Endometrial microvascular endothelial cells (primary cell): ENCODE data around the gene SPSB2. TPM values are rescaled to one million over a fixed set of nuclear protein-coding genes. Genes with fewer than 3 reads are reported as not detected.
"Not testable (repeated sequence)": the region's sequence is repeated elsewhere in the genome, so short reads cannot be mapped to it uniquely, and the experiment has no call there.

Experiments
- in situ Hi-C: cut with HindIII; loops from 2 replicates; pipeline ENCODE4 v1.10.0; 2017; ENCODE audit warnings: low sequenced_read_pairs, low pct_unique_long_range_greater_than_20kb; ENCODE audit errors: inconsistent ontology term
- total RNA-seq: library from RNA; depleted of rRNA; stranded (reverse); fragments of >200 nt; gene quantifications from one replicate; pipeline ENCODE4 v1.2.3, GENCODE V29; 2015; ENCODE audit errors: inconsistent ontology term

SPSB2 gene, protein sequence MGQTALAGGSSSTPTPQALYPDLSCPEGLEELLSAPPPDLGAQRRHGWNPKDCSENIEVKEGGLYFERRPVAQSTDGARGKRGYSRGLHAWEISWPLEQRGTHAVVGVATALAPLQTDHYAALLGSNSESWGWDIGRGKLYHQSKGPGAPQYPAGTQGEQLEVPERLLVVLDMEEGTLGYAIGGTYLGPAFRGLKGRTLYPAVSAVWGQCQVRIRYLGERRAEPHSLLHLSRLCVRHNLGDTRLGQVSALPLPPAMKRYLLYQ
- 2.1 TPM for total RNA-seq

DNA sequence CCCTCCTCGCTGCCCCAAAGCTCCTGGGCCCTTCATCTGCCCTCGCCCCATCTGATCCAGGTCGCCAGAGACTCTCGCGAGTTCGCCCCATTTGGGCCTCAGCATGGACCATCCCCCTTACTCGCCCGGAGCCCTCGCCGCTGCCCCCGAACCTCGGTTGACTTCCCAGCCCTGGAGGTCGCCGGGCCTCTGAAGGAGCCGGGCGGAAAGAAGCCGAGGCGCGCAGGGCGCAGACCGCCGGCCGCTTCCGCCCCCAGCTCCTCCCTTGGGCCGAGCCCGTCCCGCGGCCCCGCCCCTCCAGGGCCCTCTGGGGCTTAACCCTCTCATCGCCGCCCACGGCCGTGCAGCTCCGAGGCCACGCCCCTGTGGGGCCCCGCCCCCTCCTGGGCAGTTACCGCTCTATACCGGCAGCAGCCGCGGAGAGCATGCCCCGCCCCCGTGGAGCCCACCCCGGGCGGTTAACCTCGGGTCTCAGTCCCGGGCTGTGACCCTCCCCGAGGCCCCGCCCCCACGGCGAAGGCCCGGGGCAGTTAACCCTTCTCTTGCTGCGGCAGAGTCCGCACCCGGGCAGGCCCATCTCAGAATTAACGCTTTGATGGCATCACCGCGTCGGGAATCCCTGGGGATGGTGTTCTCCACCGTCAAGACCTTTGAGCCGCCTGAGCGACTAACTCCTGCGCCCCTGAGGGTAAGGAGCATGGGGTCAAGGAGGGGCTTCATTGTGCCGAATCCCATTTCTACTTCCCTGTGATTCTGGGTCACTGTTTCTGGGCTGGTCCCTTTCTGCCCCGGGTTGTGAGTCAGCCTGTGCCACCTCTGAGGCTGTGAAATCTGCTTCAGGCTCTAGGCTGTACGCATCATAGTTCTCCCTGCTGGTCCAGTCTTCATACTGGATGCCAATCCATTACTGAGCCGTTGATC, at the start of gene SPSB2:
Gene SPSB2, minus strand, starts transcription at position 210 of the 921 bp plus-strand sequence. CDS start 402 bp downstream, outside the sequence.
- in situ Hi-C loops: no loop called here

DNA sequence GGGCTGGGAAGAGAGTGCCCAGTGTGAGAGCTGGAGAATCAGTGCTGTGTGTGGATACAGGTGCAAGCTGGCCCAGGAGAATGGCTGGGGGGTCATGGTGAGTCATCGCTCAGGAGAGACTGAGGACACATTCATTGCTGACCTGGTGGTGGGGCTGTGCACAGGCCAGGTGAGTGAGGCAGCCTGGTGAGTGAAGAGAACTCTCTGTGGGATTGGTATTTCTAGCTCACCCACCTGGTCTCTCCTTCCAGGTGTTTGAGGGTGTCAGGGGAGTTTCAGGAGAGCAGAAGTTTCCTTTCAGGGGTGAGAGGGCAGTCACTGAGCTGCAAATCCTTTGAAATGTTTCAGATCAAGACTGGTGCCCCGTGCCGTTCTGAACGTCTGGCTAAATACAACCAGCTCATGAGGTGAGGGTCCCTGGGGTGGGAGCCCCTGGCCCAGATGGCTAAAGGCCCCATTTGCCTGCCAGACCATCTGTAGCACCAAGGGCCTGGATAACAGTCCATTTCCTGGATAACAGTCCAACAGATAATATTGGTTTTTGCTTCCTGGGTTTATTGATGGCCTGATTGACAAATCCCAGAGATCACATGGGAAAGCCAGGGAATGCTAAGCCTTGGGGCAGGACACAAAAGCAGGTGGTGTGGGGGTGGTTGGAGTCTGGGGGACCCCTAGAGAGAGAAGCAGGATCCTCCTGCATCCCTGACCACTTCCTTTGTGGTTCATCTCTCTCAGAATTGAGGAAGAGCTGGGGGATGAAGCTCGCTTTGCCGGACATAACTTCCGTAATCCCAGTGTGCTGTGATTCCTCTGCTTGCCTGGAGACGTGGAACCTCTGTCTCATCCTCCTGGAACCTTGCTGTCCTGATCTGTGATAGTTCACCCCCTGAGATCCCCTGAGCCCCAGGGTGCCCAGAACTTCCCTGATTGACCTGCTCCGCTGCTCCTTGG, 49.2 kb upstream of the SPSB2 start:
- in situ Hi-C loops: no loop called here

DNA sequence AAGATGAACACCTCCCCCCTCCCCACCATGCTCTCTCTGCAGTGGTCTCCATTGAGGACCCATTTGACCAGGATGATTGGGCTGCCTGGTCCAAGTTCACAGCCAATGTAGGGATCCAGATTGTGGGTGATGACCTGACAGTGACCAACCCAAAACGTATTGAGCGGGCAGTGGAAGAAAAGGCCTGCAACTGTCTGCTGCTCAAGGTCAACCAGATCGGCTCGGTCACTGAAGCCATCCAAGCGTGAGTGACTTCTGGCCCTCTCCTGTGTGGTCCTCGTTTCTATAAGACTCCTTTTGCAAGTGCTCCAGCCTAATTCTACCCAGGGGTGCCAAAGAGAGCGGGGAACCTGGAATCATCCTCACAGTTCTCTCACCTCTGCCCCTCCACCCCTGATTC, 48.4 kb upstream of the SPSB2 start:
- in situ Hi-C loops: no loop called here

DNA sequence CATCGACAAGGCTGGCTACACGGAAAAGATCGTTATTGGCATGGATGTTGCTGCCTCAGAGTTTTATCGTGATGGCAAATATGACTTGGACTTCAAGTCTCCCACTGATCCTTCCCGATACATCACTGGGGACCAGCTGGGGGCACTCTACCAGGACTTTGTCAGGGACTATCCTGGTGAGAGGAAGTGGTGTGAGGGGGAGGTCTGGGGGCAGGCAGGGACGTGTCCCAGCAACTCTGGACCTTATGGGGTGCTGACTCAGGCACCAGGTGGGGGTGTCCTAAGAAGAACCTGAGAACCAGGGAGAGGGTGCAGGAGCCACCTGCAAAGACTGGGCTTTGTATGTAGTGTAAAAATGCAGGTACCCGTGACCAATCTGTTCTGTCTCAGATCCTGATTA, 46.5 kb upstream of the SPSB2 start:
- in situ Hi-C loops: no loop called here

DNA sequence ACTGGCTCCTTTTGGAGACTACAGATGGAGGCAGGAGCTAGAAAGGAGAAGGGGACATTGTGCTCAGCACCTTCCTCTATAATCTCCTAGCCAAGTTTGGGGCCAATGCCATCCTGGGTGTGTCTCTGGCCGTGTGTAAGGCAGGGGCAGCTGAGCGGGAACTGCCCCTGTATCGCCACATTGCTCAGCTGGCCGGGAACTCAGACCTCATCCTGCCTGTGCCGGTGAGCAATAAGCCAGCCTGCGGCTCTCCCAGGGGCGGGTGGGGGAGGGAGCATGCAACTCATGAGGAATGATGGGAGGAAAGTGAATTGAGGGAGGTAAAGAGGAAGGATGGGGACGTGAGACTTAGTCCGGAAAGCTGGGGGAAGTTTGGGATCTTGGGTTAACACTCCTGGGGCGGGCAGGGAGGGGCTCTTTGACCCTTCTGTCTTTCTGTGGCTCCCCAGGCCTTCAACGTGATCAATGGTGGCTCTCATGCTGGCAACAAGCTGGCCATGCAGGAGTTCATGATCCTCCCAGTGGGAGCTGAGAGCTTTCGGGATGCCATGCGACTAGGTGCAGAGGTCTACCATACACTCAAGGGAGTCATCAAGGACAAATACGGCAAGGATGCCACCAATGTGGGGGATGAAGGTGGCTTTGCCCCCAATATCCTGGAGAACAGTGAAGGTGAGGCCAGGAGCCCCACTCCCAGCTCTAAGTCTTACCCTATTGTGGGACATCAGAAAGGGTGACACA, 44.6 kb upstream of the SPSB2 start:
- in situ Hi-C loops: no loop called here

DNA sequence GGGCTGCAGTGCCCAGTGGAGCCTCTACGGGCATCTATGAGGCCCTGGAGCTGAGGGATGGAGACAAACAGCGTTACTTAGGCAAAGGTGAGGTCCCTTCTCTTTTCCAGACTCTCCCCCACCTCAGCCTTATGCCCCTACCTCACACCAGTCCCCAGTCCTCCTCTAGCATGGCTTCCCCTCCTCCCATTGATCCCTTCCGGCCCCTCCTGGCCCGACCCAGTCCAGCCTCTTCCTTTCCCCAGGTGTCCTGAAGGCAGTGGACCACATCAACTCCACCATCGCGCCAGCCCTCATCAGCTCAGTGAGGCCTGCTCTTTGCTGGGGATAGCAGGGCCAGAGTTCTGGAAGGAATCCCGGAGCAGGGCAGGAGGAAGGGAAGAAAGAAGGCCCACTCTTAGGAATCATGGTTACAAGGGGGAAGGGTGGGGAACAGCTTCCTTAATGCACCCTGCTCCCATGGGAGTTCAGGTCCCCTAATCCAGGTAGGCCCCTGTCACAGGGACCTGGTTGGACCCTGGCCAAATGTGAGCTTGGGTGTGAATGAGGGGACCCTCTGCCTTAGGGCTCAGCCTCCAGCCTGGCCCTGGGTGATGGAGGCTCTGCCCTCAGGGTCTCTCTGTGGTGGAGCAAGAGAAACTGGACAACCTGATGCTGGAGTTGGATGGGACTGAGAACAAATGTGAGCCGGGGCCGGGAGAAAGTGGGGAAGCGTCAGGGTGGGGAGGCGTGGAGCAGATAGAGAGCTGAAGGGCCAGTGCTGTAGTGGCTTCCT, 43.5 kb upstream of the SPSB2 start:
- in situ Hi-C loops: no loop called here

DNA sequence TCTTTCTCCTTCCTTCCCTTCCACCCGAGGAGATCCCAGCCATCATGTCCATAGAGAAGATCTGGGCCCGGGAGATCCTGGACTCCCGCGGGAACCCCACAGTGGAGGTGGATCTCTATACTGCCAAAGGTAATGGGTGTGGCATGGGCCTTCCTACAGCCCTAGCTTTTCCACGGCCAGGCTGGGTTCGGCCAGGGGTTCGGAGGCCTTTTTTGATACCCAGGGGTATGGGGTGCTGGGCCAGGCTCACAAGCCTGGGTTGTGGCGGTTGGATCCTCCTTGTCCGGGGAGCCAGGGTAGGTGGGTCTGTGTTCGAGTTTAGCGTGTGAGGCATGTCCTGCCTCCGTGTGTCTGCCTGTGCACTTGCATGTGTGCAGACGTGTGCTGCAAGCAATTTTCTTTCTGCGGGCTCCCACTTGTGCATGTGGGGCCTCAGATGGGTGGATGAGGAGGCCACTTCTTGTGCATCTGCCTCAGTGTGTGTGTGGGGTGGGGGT, 42.7 kb upstream of the SPSB2 start:
- in situ Hi-C loops: no loop called here

DNA sequence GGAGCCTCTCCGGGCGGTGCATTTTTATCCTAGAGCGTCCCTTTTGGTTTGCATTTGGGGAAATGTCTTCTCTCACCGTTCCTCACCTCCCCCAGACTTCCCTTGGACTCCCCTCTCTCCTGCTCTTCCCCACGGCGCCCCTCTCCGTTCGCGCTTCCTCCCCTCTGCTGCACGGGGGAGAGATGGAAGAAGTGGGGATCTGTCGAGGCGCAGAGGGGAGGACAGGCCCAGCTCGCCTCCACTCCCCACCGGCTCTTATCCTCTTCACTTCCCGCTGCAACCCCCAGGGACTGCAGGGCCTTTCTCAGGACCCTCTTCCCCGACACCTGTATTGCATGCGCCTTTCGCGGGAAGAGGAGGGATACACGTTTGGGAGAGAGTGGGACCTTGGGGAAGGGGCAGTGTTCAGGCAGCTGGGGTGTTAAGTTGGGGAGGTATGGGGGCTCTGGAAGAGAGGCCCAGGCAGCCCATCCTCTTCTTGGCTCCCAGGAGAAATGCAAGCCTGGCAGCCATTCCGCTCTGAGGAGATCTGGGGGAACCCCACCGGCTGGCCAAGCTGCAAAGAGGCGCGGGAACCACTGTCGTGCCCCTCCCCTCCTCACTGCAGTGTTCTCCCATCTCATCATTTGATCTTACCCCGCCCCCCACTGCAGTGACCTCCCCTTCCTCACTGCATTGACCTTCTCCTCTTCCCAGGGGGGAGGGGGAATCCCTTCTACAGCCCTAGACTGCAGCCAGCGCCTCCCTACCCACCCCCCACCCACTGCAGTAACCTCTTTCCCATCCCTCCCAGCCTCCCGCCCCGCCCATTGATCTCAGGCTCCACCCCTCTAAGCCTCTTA, 42.1 kb upstream of the SPSB2 start:
- in situ Hi-C loops: no loop called here

DNA sequence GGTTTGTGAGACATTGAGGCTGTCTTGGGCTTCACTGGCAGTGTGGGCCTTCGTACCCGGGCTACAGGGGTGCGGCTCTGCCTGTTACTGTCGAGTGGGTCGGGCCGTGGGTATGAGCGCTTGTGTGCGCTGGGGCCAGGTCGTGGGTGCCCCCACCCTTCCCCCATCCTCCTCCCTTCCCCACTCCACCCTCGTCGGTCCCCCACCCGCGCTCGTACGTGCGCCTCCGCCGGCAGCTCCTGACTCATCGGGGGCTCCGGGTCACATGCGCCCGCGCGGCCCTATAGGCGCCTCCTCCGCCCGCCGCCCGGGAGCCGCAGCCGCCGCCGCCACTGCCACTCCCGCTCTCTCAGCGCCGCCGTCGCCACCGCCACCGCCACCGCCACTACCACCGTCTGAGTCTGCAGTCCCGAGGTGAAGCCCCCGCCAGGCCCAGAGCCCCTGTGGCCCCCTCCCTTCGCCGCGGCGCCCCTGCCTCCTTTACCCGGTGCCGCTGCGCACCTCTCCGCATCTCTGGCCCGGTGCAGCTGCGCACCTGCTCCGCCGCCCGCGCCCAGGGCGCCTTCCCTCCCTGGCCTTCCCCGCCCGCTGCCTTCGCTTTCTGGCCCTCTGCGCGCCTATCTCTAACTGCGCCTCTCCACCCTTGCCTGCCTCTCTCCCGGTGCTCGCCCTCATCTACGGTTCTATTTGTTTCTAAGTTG, 41.3 kb upstream of the SPSB2 start, which contains the start of gene ENO2:
Gene ENO2, plus strand, starts transcription at position 335 of the 701 bp plus-strand sequence. CDS start 1,253 bp downstream, outside the sequence.
- in situ Hi-C loops: no loop called here

DNA sequence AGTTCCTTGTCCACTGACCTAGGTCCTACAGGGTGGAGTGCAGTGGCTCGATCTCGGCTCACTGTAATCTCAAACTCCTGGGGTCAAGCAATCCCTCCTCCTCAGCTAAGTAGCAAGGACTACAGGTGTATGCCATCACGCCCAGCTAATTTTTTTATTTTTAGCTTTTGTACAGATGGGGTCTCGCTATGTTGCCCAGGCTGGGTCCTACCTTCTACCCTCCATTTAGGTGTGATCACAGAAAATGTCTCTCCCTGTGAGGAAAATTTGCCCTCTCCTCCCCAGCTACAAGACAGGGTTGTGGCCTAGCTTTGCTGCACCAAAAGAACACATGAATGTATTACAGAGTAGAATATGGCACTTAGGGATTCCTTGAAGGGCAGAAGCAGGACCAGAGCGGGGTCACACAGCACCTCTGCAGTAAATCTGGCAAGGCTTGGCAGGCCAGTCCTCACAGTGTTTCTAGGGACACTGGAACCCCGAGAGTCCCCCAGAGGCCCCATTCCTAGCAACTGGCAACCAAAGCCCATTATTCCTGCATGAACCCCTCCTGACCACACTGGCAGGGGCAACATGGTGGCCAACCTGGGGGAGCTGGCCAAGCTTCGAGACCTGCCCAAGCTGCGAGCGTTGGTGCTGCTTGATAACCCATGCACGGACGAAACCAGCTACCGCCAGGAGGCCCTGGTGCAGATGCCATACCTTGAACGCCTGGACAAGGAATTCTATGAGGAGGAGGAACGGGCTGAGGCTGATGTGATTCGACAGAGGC, 39.2 kb upstream of the SPSB2 start:
- in situ Hi-C loops: no loop called here

DNA sequence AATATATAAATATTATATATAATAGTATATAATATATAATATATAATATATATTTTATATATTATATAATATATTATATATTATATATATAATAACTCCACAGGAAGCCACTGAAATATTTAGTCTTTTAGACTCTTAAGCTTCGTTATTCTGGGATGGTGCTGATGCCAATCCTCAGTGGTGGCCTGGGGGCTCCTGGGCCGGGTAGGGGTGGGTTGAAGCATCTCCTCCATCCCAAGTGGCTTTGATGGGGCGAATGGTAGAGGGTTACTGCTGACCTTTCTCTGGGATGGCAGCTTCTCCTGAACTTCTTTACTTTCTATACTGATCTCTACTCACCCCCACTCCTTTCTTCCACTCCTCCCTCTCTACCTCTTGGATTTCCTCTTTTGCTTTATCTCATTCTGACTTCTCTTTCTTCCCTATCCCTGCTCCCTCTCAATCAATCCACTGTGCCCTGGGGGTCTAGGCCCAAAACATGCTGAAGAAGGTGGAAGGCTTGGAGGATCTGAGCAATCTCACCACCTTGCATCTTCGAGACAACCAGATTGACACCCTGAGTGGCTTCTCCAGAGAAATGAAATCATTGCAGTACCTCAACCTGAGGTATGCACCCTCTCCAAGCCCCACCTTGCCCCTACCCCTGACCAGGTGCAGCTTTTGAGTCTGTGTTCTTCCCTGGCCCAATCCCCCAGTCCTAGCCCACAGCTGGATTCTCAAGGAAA, 36.5 kb upstream of the SPSB2 start:
- in situ Hi-C loops: no loop called here

DNA sequence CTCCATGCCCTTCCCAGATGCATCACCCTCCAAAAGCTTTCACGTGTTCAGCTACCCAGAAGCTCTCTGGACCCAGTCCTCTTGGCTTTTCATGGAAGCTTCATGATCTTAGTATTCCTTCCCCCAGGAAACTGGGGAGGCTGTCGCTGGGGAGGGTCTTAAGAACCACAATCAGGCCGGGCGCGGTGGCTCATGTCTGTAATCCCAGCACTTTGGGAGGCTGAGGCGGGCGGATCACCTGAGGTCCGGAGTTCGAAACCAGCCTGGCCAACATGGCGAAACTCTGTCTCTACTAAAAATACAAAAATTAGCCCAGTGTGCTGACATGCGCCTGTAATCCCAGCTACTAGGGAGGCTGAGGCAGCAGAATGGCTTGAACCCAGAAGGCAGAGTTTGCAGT, 35.0 kb upstream of the SPSB2 start:
- in situ Hi-C loops: not testable (repeated sequence)

DNA sequence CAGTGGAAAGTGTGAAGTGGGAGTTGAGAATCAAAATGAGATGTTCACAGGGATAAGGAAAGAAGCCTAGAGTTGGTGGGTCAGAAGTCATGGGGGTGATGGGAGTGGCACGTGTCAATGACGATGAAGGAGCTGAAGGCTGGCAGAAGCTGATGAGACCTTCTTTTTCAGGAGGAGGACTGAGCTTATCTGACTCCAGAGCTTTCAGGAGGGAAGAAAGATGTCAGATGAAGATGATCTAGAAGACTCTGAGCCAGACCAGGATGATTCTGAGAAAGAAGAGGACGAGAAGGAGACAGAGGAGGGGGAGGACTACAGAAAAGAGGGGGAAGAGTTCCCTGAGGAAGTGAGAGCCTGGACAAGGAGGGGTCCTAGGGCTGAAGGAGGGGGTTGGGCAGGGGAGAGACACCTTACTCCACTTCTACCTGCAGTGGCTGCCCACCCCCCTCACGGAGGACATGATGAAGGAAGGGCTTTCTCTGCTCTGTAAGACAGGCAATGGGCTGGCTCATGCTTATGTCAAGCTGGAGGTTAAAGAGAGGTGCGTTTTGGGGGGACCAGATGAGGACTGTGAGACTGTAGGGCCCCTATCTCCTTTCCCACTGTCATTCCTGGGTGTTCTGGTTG, 32.4 kb upstream of the SPSB2 start:
- in situ Hi-C loops: no loop called here
